ENCODE results near the gene SLC44A2.

GRCh38 chr19:10625003-10625761 lies at the start of gene SLC44A2:
- TF ChIP-seq EZH2 (IDR thresholded peaks at IDR 0.05; ENCODE audit: low read depth, unreplicated experiment) (no peak), CTCF (conservative IDR thresholded peaks at IDR 0.05; ENCODE audit: low read depth in 2 of 2) (no peak), EZH2phosphoT487 (IDR thresholded peaks at IDR 0.05; ENCODE audit: unreplicated experiment) (no peak), ETS1 (IDR thresholded peaks at IDR 0.05) (no peak), POLR2AphosphoS5 (IDR thresholded peaks at IDR 0.05; ENCODE audit: low read depth) (peak; percentile 89), ZNF462 (CRISPR knock-in tag; IDR thresholded peaks at IDR 0.05) (no peak), CREB1 (CRISPR knock-in tag; IDR thresholded peaks at IDR 0.05; ENCODE audit: low read depth) (no peak)
